ENCODE results near the gene GOT2.
"Not testable (repeated sequence)": the region's sequence is repeated elsewhere in the genome, so short reads cannot be mapped to it uniquely, and the experiment has no call there.

GOT2 gene

DNA sequence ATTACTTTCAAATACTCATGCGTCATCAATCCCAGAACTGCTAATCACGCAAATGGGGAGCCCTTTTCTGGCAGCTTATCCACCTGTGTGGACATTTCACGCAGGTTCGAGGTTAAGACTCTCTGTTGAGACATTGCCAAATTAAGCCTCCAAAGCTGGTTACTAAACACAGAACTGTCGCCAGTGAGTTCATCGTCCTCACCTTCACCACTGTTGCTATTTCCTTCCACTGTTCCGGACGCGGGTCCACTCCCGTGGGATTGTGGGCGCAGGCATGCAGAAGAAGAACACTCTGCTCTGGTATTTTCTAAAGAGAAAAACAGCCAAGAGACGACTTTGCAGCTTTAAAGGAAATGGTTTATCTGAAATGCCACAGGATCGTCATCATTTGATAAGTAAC, 16.1 kb downstream of the GOT2 start:
- Histone ChIP-seq H3K4me3 (ENCODE audit: low read length in 2 of 2) (no peak overlapping the region), H3K9me3 (ENCODE audit: control insufficient read depth in 2 of 2, low read length in 2 of 2) (no peaks in the 10 kb centered on the region), H3K9ac (ENCODE audit: low read length in 2 of 2) (no peak overlapping the region), H3K27ac (ENCODE audit: low read length) (no peak overlapping the region), H3K36me3 (ENCODE audit: control insufficient read depth in 2 of 2, insufficient read depth in 2 of 2, low read length in 2 of 2) (peaks cover 42 to 49% of the 10 kb centered on the region in 2 donors), H3K4me1 (ENCODE audit: control insufficient read depth, insufficient read depth, low read length) (peaks cover 9% of the 10 kb centered on the region), H3K27me3 (ENCODE audit: control insufficient read depth in 1 of 2, insufficient read depth in 2 of 2, low read length in 2 of 2) (no peaks in the 10 kb centered on the region)

DNA sequence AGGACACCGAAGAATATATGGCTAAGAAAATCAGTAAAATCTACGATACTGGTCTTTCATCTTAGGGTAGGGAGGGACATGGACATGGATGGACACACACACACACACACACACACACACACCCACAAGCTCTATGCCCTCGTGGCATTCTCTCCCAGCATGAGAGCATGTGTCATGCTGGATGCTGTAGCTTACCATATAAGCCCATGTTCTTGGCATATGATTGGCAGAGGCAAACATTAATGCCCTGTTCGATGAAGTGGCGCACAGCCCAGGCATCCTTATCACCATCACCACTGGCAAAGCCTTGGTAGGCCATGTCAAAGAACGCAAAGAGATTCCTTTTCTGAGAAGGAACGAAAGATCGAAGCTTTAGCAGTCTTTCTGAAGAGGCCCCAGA, 17.6 kb downstream of the GOT2 start:
- no peaks in the 10 kb centered on the region for H3K9me3 ChIP-seq (ENCODE audit: control insufficient read depth in 2 of 2, low read length in 2 of 2)
- no peak overlapping the region for H3K4me3 ChIP-seq (ENCODE audit: low read length in 2 of 2)
- H3K27ac ChIP-seq (ENCODE audit: low read length) = peak overlapping the region; percentile 60
- H3K27me3 ChIP-seq (ENCODE audit: control insufficient read depth in 1 of 2, insufficient read depth in 2 of 2, low read length in 2 of 2) = no peaks in the 10 kb centered on the region
- H3K9ac ChIP-seq (ENCODE audit: low read length in 2 of 2) = peak overlapping the region in 1 of 2 donors; percentile 1
- H3K4me1 ChIP-seq (ENCODE audit: control insufficient read depth, insufficient read depth, low read length) = peaks cover 9% of the 10 kb centered on the region
- peaks cover 45 to 48% of the 10 kb centered on the region in 2 donors for H3K36me3 ChIP-seq (ENCODE audit: control insufficient read depth in 2 of 2, insufficient read depth in 2 of 2, low read length in 2 of 2)

DNA sequence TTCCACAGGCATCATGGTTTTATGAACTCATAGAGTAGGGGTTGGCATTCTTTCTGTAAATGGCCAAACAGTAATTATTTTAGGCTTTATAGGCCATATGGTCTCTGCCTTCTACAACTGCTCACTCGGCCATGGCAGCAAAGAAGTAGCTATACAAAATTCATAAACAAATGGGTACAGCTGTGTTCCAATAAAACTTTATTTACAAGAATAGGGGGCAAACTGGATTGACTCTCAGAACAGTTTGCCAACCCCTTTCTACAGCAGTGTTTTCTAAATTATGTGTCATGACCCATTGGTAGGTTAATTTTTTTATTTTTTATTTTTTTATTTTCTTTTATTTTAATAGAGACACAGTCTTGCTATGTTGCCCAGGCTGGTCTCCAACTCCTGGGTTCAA, 20.4 kb downstream of the GOT2 start:
- no peak overlapping the region for H3K9ac ChIP-seq (ENCODE audit: low read length in 2 of 2)
- no peak overlapping the region for H3K27ac ChIP-seq (ENCODE audit: low read length)
- peaks cover 9% of the 10 kb centered on the region for H3K4me1 ChIP-seq (ENCODE audit: control insufficient read depth, insufficient read depth, low read length)
- H3K36me3 ChIP-seq (ENCODE audit: control insufficient read depth in 2 of 2, insufficient read depth in 2 of 2, low read length in 2 of 2) = peaks cover 37 to 42% of the 10 kb centered on the region in 2 donors
- no peaks in the 10 kb centered on the region for H3K27me3 ChIP-seq (ENCODE audit: control insufficient read depth in 1 of 2, insufficient read depth in 2 of 2, low read length in 2 of 2)
- no peaks in the 10 kb centered on the region for H3K9me3 ChIP-seq (ENCODE audit: control insufficient read depth in 2 of 2, low read length in 2 of 2)
- no peak overlapping the region for H3K4me3 ChIP-seq (ENCODE audit: low read length in 2 of 2)

DNA sequence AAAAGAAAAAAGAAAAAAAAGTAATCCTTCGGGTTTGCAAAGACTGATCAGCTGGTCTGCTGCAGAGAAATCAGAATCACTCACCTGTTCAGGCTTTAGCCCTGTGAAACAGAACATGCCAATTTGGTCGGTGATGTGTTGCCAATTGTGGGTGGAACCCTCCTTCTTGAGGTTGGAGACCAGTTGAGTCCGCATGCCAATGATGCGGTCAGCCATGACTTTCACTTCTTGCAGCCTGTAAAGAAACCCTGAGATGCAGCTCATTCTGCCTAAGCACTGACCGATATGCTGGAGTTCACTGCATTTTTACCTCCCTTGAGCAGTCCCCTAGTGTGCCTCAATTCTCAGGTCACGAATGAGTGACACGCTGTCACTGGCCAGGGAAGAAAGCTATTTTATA, 24.8 kb downstream of the GOT2 start:
- Histone ChIP-seq H3K27ac (ENCODE audit: low read length) (no peak overlapping the region), H3K4me1 (ENCODE audit: control insufficient read depth, insufficient read depth, low read length) (peaks cover 5% of the 10 kb centered on the region), H3K9me3 (ENCODE audit: control insufficient read depth in 2 of 2, low read length in 2 of 2) (no peaks in the 10 kb centered on the region), H3K36me3 (ENCODE audit: control insufficient read depth in 2 of 2, insufficient read depth in 2 of 2, low read length in 2 of 2) (peaks cover 31 to 32% of the 10 kb centered on the region in 2 donors), H3K4me3 (ENCODE audit: low read length in 2 of 2) (no peak overlapping the region), H3K9ac (ENCODE audit: low read length in 2 of 2) (no peak overlapping the region), H3K27me3 (ENCODE audit: control insufficient read depth in 1 of 2, insufficient read depth in 2 of 2, low read length in 2 of 2) (no peaks in the 10 kb centered on the region)

DNA sequence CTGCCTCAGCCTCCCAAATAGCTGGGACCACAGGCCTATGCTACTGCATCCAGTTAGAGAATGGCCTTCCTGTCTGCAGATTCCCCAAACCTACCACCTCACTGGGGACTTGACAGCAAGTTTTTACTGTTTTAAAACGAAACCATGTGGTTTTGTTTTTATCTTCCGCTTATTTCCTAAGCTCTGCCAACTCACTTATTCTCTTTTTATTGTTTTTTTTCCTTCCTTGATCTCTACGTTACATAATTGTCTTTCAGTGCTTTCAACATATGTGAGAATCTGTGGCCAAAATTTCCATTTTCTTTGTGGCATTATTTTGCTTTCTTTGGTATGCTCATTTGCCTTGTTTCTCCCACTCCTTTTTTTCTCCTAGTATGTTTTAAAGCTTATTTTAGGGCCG, 35.0 kb downstream of the GOT2 start:
- no peak overlapping the region for H3K4me3 ChIP-seq (ENCODE audit: low read length in 2 of 2)
- peaks cover 3% of the 10 kb centered on the region for H3K4me1 ChIP-seq (ENCODE audit: control insufficient read depth, insufficient read depth, low read length)
- no peaks in the 10 kb centered on the region for H3K9me3 ChIP-seq (ENCODE audit: control insufficient read depth in 2 of 2, low read length in 2 of 2)
- H3K36me3 ChIP-seq (ENCODE audit: control insufficient read depth in 2 of 2, insufficient read depth in 2 of 2, low read length in 2 of 2) = no peaks in the 10 kb centered on the region
- H3K9ac ChIP-seq (ENCODE audit: low read length in 2 of 2) = no peak overlapping the region
- H3K27ac ChIP-seq (ENCODE audit: low read length) = no peak overlapping the region
- no peaks in the 10 kb centered on the region for H3K27me3 ChIP-seq (ENCODE audit: control insufficient read depth in 1 of 2, insufficient read depth in 2 of 2, low read length in 2 of 2)

DNA sequence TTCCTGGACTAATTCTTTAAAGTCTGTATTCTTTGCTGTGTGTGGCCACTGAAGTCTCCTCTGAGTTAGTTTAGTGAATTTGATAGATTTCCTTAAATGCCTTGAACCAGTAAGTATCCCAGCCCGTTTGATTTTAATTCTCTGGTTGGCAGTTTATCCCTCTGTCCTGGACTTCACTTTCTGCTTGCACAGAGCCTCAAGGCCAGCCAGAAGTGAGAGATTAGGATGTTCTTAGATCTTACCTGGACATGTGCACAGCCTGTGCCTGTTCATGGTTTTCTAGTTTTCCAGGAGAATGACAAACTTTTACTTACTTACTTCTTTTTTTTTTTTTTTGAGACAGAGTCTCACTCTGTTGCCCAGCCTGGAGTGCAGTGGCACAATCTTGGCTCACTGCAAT, 38.7 kb downstream of the GOT2 start:
- H3K27ac ChIP-seq (ENCODE audit: low read length) = no peak overlapping the region
- H3K36me3 ChIP-seq (ENCODE audit: control insufficient read depth in 2 of 2, insufficient read depth in 2 of 2, low read length in 2 of 2) = no peaks in the 10 kb centered on the region
- no peak overlapping the region for H3K9ac ChIP-seq (ENCODE audit: low read length in 2 of 2)
- H3K9me3 ChIP-seq (ENCODE audit: control insufficient read depth in 2 of 2, low read length in 2 of 2) = no peaks in the 10 kb centered on the region
- H3K27me3 ChIP-seq (ENCODE audit: control insufficient read depth in 1 of 2, insufficient read depth in 2 of 2, low read length in 2 of 2) = no peaks in the 10 kb centered on the region
- H3K4me3 ChIP-seq (ENCODE audit: low read length in 2 of 2) = no peak overlapping the region
- peaks cover 3% of the 10 kb centered on the region for H3K4me1 ChIP-seq (ENCODE audit: control insufficient read depth, insufficient read depth, low read length)

DNA sequence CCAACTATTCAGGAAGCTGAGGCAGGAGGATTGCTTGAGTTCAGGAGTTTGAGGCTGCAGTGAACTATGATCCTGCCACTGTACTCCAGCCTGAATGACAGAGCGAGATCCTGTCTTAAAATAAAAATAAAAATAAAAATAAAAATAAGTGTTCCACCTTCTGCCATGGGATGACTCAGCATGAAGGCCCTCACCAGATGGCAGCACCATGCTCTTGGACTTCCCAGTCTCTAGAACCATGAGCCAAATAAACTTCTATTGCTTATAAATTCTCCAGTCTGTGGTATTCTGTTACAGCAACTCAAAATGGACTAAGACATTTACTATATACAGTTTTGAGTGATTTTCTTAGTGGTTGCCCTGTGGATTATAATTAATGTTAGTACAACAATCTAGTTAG, 41.7 kb downstream of the GOT2 start:
- no peaks in the 10 kb centered on the region for H3K4me1 ChIP-seq (ENCODE audit: control insufficient read depth, insufficient read depth, low read length)
- H3K9ac ChIP-seq (ENCODE audit: low read length in 2 of 2) = no peak overlapping the region
- no peak overlapping the region for H3K27ac ChIP-seq (ENCODE audit: low read length)
- no peaks in the 10 kb centered on the region for H3K27me3 ChIP-seq (ENCODE audit: control insufficient read depth in 1 of 2, insufficient read depth in 2 of 2, low read length in 2 of 2)
- H3K4me3 ChIP-seq (ENCODE audit: low read length in 2 of 2) = no peak overlapping the region
- H3K36me3 ChIP-seq (ENCODE audit: control insufficient read depth in 2 of 2, insufficient read depth in 2 of 2, low read length in 2 of 2) = no peaks in the 10 kb centered on the region
- H3K9me3 ChIP-seq (ENCODE audit: control insufficient read depth in 2 of 2, low read length in 2 of 2) = no peaks in the 10 kb centered on the region

DNA sequence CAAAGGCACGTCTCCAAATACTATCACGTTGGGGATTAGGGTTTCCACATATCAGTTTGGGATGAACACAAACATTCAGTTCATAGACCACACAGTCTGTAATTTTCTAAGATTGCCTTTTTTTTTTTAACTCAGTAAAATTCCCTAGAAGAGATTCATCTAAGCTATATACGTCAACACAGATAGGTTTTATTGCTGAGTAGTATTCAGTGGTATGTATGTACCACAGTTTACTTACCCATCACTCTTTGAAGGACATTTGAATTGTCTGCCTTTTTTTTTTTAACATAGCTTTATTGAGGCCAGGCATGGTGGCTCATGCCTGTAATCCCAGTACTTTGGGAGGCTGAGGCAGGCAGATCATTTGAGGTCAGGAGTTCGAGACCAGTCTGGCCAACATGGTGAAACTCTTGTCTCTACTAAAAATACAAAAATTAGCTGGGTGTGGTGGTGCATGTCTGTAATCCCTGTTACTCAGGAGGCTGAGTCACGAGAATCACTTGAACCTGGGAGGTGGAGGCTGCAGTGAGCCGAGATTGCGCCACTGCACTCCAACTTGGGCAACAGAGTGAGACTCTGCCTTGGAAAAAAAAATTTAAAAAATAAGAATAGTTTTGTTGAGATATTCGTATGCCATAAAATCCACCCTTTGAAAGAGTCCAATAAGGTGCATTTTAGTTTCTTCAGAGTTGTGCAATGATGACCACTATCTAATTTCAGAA, 47.0 kb downstream of the GOT2 start:
- H3K9me3 ChIP-seq (ENCODE audit: control insufficient read depth in 2 of 2, low read length in 2 of 2); H3K4me3 ChIP-seq (ENCODE audit: low read length in 2 of 2); H3K9ac ChIP-seq (ENCODE audit: low read length in 2 of 2); H3K27ac ChIP-seq (ENCODE audit: low read length); H3K36me3 ChIP-seq (ENCODE audit: control insufficient read depth in 2 of 2, insufficient read depth in 2 of 2, low read length in 2 of 2); H3K27me3 ChIP-seq (ENCODE audit: control insufficient read depth in 1 of 2, insufficient read depth in 2 of 2, low read length in 2 of 2): not testable (repeated sequence)
- H3K4me1 ChIP-seq (ENCODE audit: control insufficient read depth, insufficient read depth, low read length) = peaks cover 19% of the 10 kb centered on the region

DNA sequence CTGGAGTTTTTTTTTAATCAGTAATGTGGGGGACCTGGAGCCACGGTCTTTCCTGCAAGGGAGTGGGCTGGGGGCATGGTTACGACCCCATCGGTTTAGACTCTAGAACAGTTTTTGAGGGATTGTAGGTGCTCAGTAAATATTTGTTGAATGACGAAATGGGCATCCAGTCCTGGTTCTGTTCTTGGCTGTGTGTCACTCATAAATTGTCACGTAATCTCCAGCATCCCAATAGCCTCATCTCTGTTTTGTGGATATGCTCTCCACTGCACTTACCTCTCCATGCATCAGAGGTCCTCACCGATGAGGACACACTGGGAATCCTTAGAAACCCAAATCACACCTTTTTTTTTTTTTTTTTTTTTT, 49.0 kb downstream of the GOT2 start:
- Histone ChIP-seq H3K4me3 (ENCODE audit: low read length in 2 of 2) (peak overlapping the region; percentile 75 to 97), H3K36me3 (ENCODE audit: control insufficient read depth in 2 of 2, insufficient read depth in 2 of 2, low read length in 2 of 2) (peaks cover 0 to 4% of the 10 kb centered on the region in 2 donors), H3K27me3 (ENCODE audit: control insufficient read depth in 1 of 2, insufficient read depth in 2 of 2, low read length in 2 of 2) (no peaks in the 10 kb centered on the region), H3K27ac (ENCODE audit: low read length) (peak overlapping the region; percentile 67), H3K4me1 (ENCODE audit: control insufficient read depth, insufficient read depth, low read length) (peaks cover 19% of the 10 kb centered on the region), H3K9me3 (ENCODE audit: control insufficient read depth in 2 of 2, low read length in 2 of 2) (no peaks in the 10 kb centered on the region), H3K9ac (ENCODE audit: low read length in 2 of 2) (peak overlapping the region in 1 of 2 donors; percentile 77)

DNA sequence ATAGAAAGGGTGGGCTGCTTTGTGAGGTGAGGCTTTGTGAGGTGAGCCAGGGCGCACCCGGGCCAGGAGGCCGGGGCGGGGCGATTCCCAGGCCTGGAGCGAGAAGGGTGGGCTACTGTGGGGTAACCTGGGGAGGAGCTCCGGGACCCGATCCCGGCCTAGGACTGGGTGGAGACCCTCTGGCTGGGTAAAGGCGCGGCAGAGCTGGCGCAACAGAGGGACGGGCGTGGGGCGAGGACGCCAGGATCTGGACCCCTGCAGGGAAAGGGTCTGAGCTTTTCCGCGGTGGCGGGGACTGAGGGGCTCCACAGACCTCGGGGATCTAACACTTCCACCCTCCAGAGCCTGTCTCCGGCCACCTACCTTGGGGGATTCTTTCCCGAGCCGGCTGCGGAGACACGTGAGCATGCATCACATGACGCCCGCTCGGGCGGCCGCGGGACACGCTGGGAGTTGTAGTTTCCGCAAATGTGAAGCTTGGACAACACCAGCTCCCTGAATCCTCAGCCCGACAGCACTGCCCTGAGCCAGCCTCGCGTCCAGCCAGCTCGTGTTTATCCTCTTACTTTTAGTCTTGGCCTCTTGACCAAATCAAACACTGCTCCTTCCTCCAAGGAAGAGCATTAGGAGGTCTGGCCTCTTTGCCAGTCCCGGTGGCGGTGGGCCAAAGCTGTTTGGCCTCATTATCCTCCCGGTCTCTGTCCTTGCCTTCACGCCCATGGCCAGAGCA, 49.6 kb downstream of the GOT2 start, which contains the start of gene SLC38A7:
Gene SLC38A7, minus strand, starts transcription at position 417 of the 730 bp plus-strand sequence. CDS start 4,644 bp downstream, outside the sequence.
- H3K4me1 ChIP-seq (ENCODE audit: control insufficient read depth, insufficient read depth, low read length) = peaks cover 19% of the 10 kb centered on the region
- H3K36me3 ChIP-seq (ENCODE audit: control insufficient read depth in 2 of 2, insufficient read depth in 2 of 2, low read length in 2 of 2) = peaks cover 4 to 5% of the 10 kb centered on the region in 2 donors
- peak within 1 kb of the TSS; percentile 77 to 94 for H3K9ac ChIP-seq (ENCODE audit: low read length in 2 of 2)
- H3K9me3 ChIP-seq (ENCODE audit: control insufficient read depth in 2 of 2, low read length in 2 of 2) = no peaks in the 10 kb centered on the region
- H3K4me3 ChIP-seq (ENCODE audit: low read length in 2 of 2) = peak within 1 kb of the TSS; percentile 75 to 97
- no peaks in the 10 kb centered on the region for H3K27me3 ChIP-seq (ENCODE audit: control insufficient read depth in 1 of 2, insufficient read depth in 2 of 2, low read length in 2 of 2)
- peak within 1 kb of the TSS; percentile 67 for H3K27ac ChIP-seq (ENCODE audit: low read length)

DNA sequence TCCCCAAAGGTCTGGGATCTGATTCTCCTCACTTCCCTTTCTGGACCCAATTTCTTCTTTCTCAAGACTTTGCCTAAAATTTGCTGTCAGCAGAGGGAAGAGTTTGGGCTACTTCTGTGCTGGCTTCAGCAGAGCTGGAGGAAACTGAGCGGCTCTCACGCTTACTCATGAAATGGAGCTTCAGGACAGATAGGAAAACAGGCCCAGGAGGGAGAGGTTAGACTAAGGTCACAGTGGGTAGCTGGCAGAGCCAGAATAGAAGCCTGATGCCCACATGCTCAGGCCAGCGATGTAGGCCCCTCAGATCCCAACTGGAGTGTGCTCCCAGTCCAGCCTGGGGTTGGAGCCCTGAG, 50.1 kb downstream of the GOT2 start:
- H3K36me3 ChIP-seq (ENCODE audit: control insufficient read depth in 2 of 2, insufficient read depth in 2 of 2, low read length in 2 of 2) = peaks cover 5% of the 10 kb centered on the region in 2 donors
- no peaks in the 10 kb centered on the region for H3K27me3 ChIP-seq (ENCODE audit: control insufficient read depth in 1 of 2, insufficient read depth in 2 of 2, low read length in 2 of 2)
- peak overlapping the region; percentile 75 to 97 for H3K4me3 ChIP-seq (ENCODE audit: low read length in 2 of 2)
- H3K27ac ChIP-seq (ENCODE audit: low read length) = peak overlapping the region; percentile 67
- peak overlapping the region; percentile 77 to 94 for H3K9ac ChIP-seq (ENCODE audit: low read length in 2 of 2)
- H3K4me1 ChIP-seq (ENCODE audit: control insufficient read depth, insufficient read depth, low read length) = peaks cover 19% of the 10 kb centered on the region
- H3K9me3 ChIP-seq (ENCODE audit: control insufficient read depth in 2 of 2, low read length in 2 of 2) = no peaks in the 10 kb centered on the region
